ENCODE results near the gene MACROD1. TPM values are rescaled to one million over a fixed set of nuclear protein-coding genes. Genes with fewer than 3 reads are reported as not detected.

MACROD1 gene
- total RNA-seq, 3 donors from 2014 or later (not counting 1 experiment from before 2014, with no cell fraction given) = 0.73 to 3.3 (median 1.8) TPM

DNA sequence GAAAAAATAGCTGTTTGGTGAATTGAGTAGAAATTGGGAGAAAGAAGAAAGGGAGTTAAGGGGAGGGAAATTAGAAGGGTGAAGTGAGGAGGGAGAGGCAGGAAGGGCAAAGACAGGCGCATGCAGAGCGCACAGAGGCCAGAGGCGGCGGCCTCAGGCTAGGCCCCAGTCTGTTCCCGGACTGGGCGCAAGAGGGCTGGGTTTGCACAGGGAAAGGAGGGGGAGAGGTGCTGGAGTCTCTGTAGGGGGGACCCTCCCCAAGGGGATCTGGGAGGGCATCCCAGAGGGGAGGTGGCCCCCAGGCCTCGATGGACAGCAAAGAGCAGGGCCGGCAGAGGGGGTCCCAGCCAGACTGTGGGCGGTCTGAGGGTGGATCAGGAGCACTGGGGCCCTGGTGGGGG, 131.5 kb downstream of the MACROD1 start:
- no peak overlapping the region for H3K27ac Mint-ChIP-seq
- H3K9me3 Mint-ChIP-seq = no peaks in the 10 kb centered on the region
- H3K4me3 ChIP-seq (ENCODE audit: low read length) = no peak overlapping the region
- intact Hi-C loops (cut with micrococcal nuclease) = no loop called here
- peaks cover 24 to 27% of the 10 kb centered on the region in 2 donors for H3K27me3 Mint-ChIP-seq (ENCODE audit: low read depth in 2 of 2)
- H3K4me3 Mint-ChIP-seq = no peak overlapping the region
- TF ChIP-seq, protein P1, sequence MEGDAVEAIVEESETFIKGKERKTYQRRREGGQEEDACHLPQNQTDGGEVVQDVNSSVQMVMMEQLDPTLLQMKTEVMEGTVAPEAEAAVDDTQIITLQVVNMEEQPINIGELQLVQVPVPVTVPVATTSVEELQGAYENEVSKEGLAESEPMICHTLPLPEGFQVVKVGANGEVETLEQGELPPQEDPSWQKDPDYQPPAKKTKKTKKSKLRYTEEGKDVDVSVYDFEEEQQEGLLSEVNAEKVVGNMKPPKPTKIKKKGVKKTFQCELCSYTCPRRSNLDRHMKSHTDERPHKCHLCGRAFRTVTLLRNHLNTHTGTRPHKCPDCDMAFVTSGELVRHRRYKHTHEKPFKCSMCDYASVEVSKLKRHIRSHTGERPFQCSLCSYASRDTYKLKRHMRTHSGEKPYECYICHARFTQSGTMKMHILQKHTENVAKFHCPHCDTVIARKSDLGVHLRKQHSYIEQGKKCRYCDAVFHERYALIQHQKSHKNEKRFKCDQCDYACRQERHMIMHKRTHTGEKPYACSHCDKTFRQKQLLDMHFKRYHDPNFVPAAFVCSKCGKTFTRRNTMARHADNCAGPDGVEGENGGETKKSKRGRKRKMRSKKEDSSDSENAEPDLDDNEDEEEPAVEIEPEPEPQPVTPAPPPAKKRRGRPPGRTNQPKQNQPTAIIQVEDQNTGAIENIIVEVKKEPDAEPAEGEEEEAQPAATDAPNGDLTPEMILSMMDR (IDR thresholded peaks at IDR 0.05) = no peak
- H3K36me3 Mint-ChIP-seq = no peaks in the 10 kb centered on the region
- H3K27ac ChIP-seq (ENCODE audit: low read length) = no peak overlapping the region
- WGBS (ENCODE audit: insufficient coverage) = 60% methylated on average over 9 of the region's 9 CpGs
- peaks cover 4 to 5% of the 10 kb centered on the region in 2 donors for H3K4me1 Mint-ChIP-seq
- H3K4me1 ChIP-seq (ENCODE audit: control insufficient read depth, insufficient read depth, low read length) = peaks cover 3% of the 10 kb centered on the region
- H3K36me3 ChIP-seq (ENCODE audit: control insufficient read depth, insufficient read depth, low read length) = no peaks in the 10 kb centered on the region
- H3K27me3 ChIP-seq (ENCODE audit: control insufficient read depth, insufficient read depth, low read length) = peaks cover 22% of the 10 kb centered on the region
- no peak for ATAC-seq
- DNase-seq = no peak
- H3K9me3 ChIP-seq (ENCODE audit: control insufficient read depth, insufficient read depth, low read length) = no peaks in the 10 kb centered on the region

DNA sequence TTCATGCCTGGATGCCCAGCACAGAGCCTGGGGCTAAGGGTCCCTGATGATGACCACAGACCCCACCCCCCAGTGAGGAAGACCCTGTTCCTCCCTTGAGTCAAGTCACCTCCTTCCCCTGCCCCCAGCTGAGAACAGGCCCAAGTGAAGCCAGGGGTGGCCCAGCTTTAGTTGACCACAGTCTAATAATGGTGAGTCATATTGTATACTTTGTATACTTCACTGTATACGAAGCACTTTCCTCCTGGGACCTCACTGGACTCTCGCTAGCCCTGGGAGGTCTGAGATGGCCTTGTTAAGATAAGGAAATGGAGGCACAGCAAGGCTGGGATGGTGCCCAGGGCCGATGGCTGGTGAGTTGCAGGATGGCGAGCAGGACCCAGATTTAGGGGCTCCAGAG, 133.9 kb downstream of the MACROD1 start:
- ATAC-seq (no peak), DNase-seq (no peak)
- Histone ChIP-seq H3K9me3 (ENCODE audit: control insufficient read depth, insufficient read depth, low read length) (no peaks in the 10 kb centered on the region), H3K27ac (ENCODE audit: low read length) (no peak overlapping the region), H3K4me1 (ENCODE audit: control insufficient read depth, insufficient read depth, low read length) (peaks cover 10% of the 10 kb centered on the region), H3K36me3 (ENCODE audit: control insufficient read depth, insufficient read depth, low read length) (no peaks in the 10 kb centered on the region), H3K27me3 (ENCODE audit: control insufficient read depth, insufficient read depth, low read length) (peaks cover 23% of the 10 kb centered on the region), H3K4me3 (ENCODE audit: low read length) (no peak overlapping the region)
- no peaks in the 10 kb centered on the region for H3K9me3 Mint-ChIP-seq
- H3K4me3 Mint-ChIP-seq = no peak overlapping the region
- intact Hi-C loops (cut with micrococcal nuclease) = no loop called here
- no peaks in the 10 kb centered on the region for H3K36me3 Mint-ChIP-seq
- no peak overlapping the region for H3K27ac Mint-ChIP-seq
- H3K4me1 Mint-ChIP-seq = peaks cover 4 to 5% of the 10 kb centered on the region in 2 donors
- H3K27me3 Mint-ChIP-seq (ENCODE audit: low read depth in 2 of 2) = peaks cover 26 to 29% of the 10 kb centered on the region in 2 donors
- 85% methylated on average over 4 of the region's 4 CpGs for WGBS (ENCODE audit: insufficient coverage)
- TF ChIP-seq, protein P1 (IDR thresholded peaks at IDR 0.05) = no peak

DNA sequence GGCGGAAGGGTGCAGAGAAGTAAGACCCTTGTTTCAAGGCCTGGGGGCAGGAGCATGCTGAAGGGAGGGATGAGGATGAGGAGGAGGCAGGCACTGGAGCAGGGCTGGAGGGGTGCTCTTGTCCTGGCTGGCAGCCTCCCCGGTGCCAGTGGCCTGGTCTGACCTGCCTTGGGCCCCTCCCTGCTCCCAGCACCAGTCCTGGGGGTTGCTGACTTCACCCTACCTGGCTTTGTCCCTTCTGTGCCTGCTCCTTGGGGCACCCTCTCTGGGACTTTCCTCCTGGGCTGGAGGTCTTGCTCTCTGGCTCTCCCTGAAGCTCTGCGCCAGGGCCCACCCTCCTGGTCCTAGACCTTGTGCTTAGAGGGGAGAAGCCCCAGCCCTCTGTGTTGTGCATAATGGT, 134.9 kb downstream of the MACROD1 start:
- peaks cover 10% of the 10 kb centered on the region for H3K4me1 ChIP-seq (ENCODE audit: control insufficient read depth, insufficient read depth, low read length)
- Mint-ChIP-seq H3K4me3 (no peak overlapping the region), H3K36me3 (no peaks in the 10 kb centered on the region), H3K4me1 (peaks cover 4 to 5% of the 10 kb centered on the region in 2 donors), H3K27me3 (ENCODE audit: low read depth in 2 of 2) (peaks cover 32 to 35% of the 10 kb centered on the region in 2 donors), H3K27ac (no peak overlapping the region), H3K9me3 (no peaks in the 10 kb centered on the region)
- no peaks in the 10 kb centered on the region for H3K9me3 ChIP-seq (ENCODE audit: control insufficient read depth, insufficient read depth, low read length)
- WGBS (ENCODE audit: insufficient coverage) = 91% methylated on average over 3 of the region's 3 CpGs
- intact Hi-C loops (cut with micrococcal nuclease) = no loop called here
- H3K27me3 ChIP-seq (ENCODE audit: control insufficient read depth, insufficient read depth, low read length) = peaks cover 19% of the 10 kb centered on the region
- no peak overlapping the region for H3K4me3 ChIP-seq (ENCODE audit: low read length)
- H3K36me3 ChIP-seq (ENCODE audit: control insufficient read depth, insufficient read depth, low read length) = no peaks in the 10 kb centered on the region
- H3K27ac ChIP-seq (ENCODE audit: low read length) = no peak overlapping the region
- no peak for ATAC-seq
- TF ChIP-seq, protein P1 (IDR thresholded peaks at IDR 0.05) = no peak
- DNase-seq = no peak

DNA sequence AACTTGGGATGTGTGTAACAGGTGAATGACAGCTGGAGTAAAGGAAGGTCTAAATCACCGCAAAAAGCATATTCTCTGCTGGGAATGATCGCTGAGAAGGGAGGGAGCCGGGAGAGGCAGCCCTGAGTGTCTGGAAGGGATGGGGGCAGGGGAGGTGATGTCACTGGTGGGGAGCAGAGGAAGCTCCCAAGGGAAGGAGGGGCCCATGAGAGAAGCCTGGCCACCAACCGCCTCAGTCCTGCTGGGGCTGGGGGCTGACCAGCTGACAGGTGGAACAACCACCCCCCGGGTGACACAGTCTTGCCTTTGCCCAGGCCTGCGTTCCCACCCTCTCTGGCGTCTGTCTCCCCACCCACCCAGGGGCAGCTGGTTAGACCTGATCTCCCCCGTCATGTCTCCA, 136.1 kb downstream of the MACROD1 start:
- Histone ChIP-seq H3K27me3 (ENCODE audit: control insufficient read depth, insufficient read depth, low read length) (peaks cover 15% of the 10 kb centered on the region), H3K4me3 (ENCODE audit: low read length) (no peak overlapping the region), H3K27ac (ENCODE audit: low read length) (no peak overlapping the region), H3K9me3 (ENCODE audit: control insufficient read depth, insufficient read depth, low read length) (no peaks in the 10 kb centered on the region), H3K36me3 (ENCODE audit: control insufficient read depth, insufficient read depth, low read length) (no peaks in the 10 kb centered on the region), H3K4me1 (ENCODE audit: control insufficient read depth, insufficient read depth, low read length) (peaks cover 7% of the 10 kb centered on the region)
- peaks cover under 1 to 4% of the 10 kb centered on the region in 2 donors for H3K4me1 Mint-ChIP-seq
- 86% methylated on average over 8 of the region's 8 CpGs for WGBS (ENCODE audit: insufficient coverage)
- no peak overlapping the region for H3K4me3 Mint-ChIP-seq
- DNase-seq (no peak), ATAC-seq (no peak)
- no peaks in the 10 kb centered on the region for H3K9me3 Mint-ChIP-seq
- H3K27ac Mint-ChIP-seq = no peak overlapping the region
- H3K27me3 Mint-ChIP-seq (ENCODE audit: low read depth in 2 of 2) = peaks cover 27 to 29% of the 10 kb centered on the region in 2 donors
- H3K36me3 Mint-ChIP-seq = no peaks in the 10 kb centered on the region
- TF ChIP-seq, protein P1 (IDR thresholded peaks at IDR 0.05) = no peak
- intact Hi-C loops (cut with micrococcal nuclease) = no loop called here
